Muscle layer of colon (tissue), 2 donors: ENCODE measurements around the gene RUNX1.

Experiments
- H3K27ac ChIP-seq: one replicate; pipeline ENCODE4 v1.7.0; 2013; ENCODE audit warnings: low read depth, mild to moderate bottlenecking, low read length, moderate library complexity
- H3K27me3 ChIP-seq, 2 donors: one replicate each; pipeline ENCODE4 v1.7.0; 2013; ENCODE audit warnings: low read length in 2 of 2, mild to moderate bottlenecking in 2 of 2; ENCODE audit not compliant: insufficient read depth in 2 of 2, control insufficient read depth in 1 of 2
- H3K36me3 ChIP-seq: one replicate; pipeline ENCODE4 v1.7.0; 2013; ENCODE audit warnings: mild to moderate bottlenecking, low read length; ENCODE audit not compliant: insufficient read depth
- H3K4me1 ChIP-seq: one replicate; pipeline ENCODE4 v1.7.0; 2013; ENCODE audit warnings: mild to moderate bottlenecking, low read length; ENCODE audit not compliant: insufficient read depth
- H3K4me3 ChIP-seq, 2 donors: one replicate each; pipeline ENCODE4 v1.7.0; 2013; ENCODE audit warnings: low read length in 2 of 2, low read depth in 1 of 2, mild to moderate bottlenecking in 1 of 2, moderate library complexity in 1 of 2
- H3K9ac ChIP-seq: one replicate; pipeline ENCODE4 v1.7.0; 2013; ENCODE audit warnings: low read length
- H3K9me3 ChIP-seq: one replicate; pipeline ENCODE4 v1.7.0; 2013; ENCODE audit warnings: mild to moderate bottlenecking, low read length
- donor health status: abdominal sarcoma.
- donor health status: Adenocarcinoma of cecum.

RUNX1 gene

GRCh38 chr21:34892209-34892608 is 156.9 kb downstream of the RUNX1 start:
- Histone ChIP-seq H3K27me3 (peaks cover 17 to 31% of the 10 kb centered on the region in 2 donors), H3K4me3 (no peak overlapping the region), H3K36me3 (no peaks in the 10 kb centered on the region), H3K9me3 (no peaks in the 10 kb centered on the region), H3K27ac (no peak overlapping the region), H3K9ac (no peak overlapping the region), H3K4me1 (peaks cover 18% of the 10 kb centered on the region)

GRCh38 chr21:34891613-34891943 is 157.5 kb downstream of the RUNX1 start:
- Histone ChIP-seq H3K9me3 (no peaks in the 10 kb centered on the region), H3K4me3 (peak overlapping the region in 1 of 2 donors; percentile 39), H3K36me3 (no peaks in the 10 kb centered on the region), H3K4me1 (peaks cover 18% of the 10 kb centered on the region), H3K27me3 (peaks cover 17 to 35% of the 10 kb centered on the region in 2 donors), H3K27ac (no peak overlapping the region), H3K9ac (no peak overlapping the region)

GRCh38 chr21:34890724-34891612 is 158.1 kb downstream of the RUNX1 start:
- peaks cover 22 to 41% of the 10 kb centered on the region in 2 donors for H3K27me3 ChIP-seq
- no peak overlapping the region for H3K27ac ChIP-seq
- H3K4me3 ChIP-seq, result peak overlapping the region; percentile 12 to 39
- H3K4me1 ChIP-seq, result peaks cover 24% of the 10 kb centered on the region
- no peak overlapping the region for H3K9ac ChIP-seq
- H3K36me3 ChIP-seq, result no peaks in the 10 kb centered on the region
- no peaks in the 10 kb centered on the region for H3K9me3 ChIP-seq

- H3K9me3 ChIP-seq, result peaks cover under 1% of the 10 kb centered on the region
- no peak overlapping the region for H3K9ac ChIP-seq
- peaks cover 28 to 46% of the 10 kb centered on the region in 2 donors for H3K27me3 ChIP-seq
- peaks cover 29% of the 10 kb centered on the region for H3K4me1 ChIP-seq
- peak overlapping the region; percentile 92 for H3K27ac ChIP-seq
- H3K4me3 ChIP-seq, result peak overlapping the region in 1 of 2 donors; percentile 18
- no peaks in the 10 kb centered on the region for H3K36me3 ChIP-seq
Measured at GRCh38 chr21:34890470-34890723, 158.7 kb downstream of the RUNX1 start.

- Histone ChIP-seq H3K27me3 (peaks cover 31 to 52% of the 10 kb centered on the region in 2 donors), H3K27ac (peak overlapping the region; percentile 92), H3K36me3 (no peaks in the 10 kb centered on the region), H3K4me1 (peaks cover 29% of the 10 kb centered on the region), H3K9ac (no peak overlapping the region), H3K9me3 (peaks cover 5% of the 10 kb centered on the region), H3K4me3 (peak overlapping the region; percentile 55 to 73)
Measured at GRCh38 chr21:34889676-34890469, 159.2 kb downstream of the RUNX1 start.

- Histone ChIP-seq H3K4me1 (peaks cover 29% of the 10 kb centered on the region), H3K4me3 (peak overlapping the region; percentile 55 to 73), H3K9me3 (peaks cover 5% of the 10 kb centered on the region), H3K27me3 (peaks cover 31 to 57% of the 10 kb centered on the region in 2 donors), H3K36me3 (no peaks in the 10 kb centered on the region), H3K9ac (no peak overlapping the region), H3K27ac (peak overlapping the region; percentile 92)
Measured at GRCh38 chr21:34889320-34889675, 159.8 kb downstream of the RUNX1 start.

GRCh38 chr21:34888569-34889319 is 160.4 kb downstream of the RUNX1 start:
- H3K36me3 ChIP-seq, result no peaks in the 10 kb centered on the region
- H3K9me3 ChIP-seq, result peaks cover 5% of the 10 kb centered on the region
- peak overlapping the region; percentile 92 for H3K27ac ChIP-seq
- H3K4me1 ChIP-seq, result peaks cover 29% of the 10 kb centered on the region
- H3K9ac ChIP-seq, result peak overlapping the region; percentile 49
- H3K4me3 ChIP-seq, result peak overlapping the region; percentile 55 to 73
- H3K27me3 ChIP-seq, result peaks cover 31 to 62% of the 10 kb centered on the region in 2 donors

- no peaks in the 10 kb centered on the region for H3K36me3 ChIP-seq
- peak overlapping the region; percentile 49 for H3K9ac ChIP-seq
- peaks cover 31 to 60% of the 10 kb centered on the region in 2 donors for H3K27me3 ChIP-seq
- peaks cover 29% of the 10 kb centered on the region for H3K4me1 ChIP-seq
- H3K27ac ChIP-seq, result peak overlapping the region; percentile 75
- H3K9me3 ChIP-seq, result peaks cover 5% of the 10 kb centered on the region
- peak overlapping the region; percentile 55 to 73 for H3K4me3 ChIP-seq
Measured at GRCh38 chr21:34887725-34888568, 161.2 kb downstream of the RUNX1 start.

GRCh38 chr21:34887105-34887442 is 162.0 kb downstream of the RUNX1 start:
- peaks cover 5% of the 10 kb centered on the region for H3K9me3 ChIP-seq
- peaks cover 29% of the 10 kb centered on the region for H3K4me1 ChIP-seq
- H3K4me3 ChIP-seq, result peak overlapping the region; percentile 41 to 49
- H3K9ac ChIP-seq, result no peak overlapping the region
- peak overlapping the region; percentile 26 for H3K27ac ChIP-seq
- H3K36me3 ChIP-seq, result no peaks in the 10 kb centered on the region
- peaks cover 31 to 52% of the 10 kb centered on the region in 2 donors for H3K27me3 ChIP-seq

GRCh38 chr21:34886240-34887104 is 162.6 kb downstream of the RUNX1 start:
- peak overlapping the region; percentile 21 for H3K27ac ChIP-seq
- H3K9ac ChIP-seq, result peak overlapping the region; percentile 30
- peaks cover 25% of the 10 kb centered on the region for H3K4me1 ChIP-seq
- H3K4me3 ChIP-seq, result peak overlapping the region; percentile 41 to 49
- no peaks in the 10 kb centered on the region for H3K36me3 ChIP-seq
- H3K27me3 ChIP-seq, result peaks cover 25 to 47% of the 10 kb centered on the region in 2 donors
- peaks cover 5% of the 10 kb centered on the region for H3K9me3 ChIP-seq
